IPS-11a (cell line): ENCODE measurements around the gene GALNT2.

Experiments used
- H3K4me3 ChIP-seq: one replicate; pipeline ENCODE4 v1.5.1; 2013; ENCODE audit warnings: low read depth, low read length, control low read depth

Gene GALNT2

GRCh38 chr1:230204842-230205241 lies 137.8 kb downstream of the GALNT2 start:
- H3K4me3 ChIP-seq: no peak overlapping the region

DNA sequence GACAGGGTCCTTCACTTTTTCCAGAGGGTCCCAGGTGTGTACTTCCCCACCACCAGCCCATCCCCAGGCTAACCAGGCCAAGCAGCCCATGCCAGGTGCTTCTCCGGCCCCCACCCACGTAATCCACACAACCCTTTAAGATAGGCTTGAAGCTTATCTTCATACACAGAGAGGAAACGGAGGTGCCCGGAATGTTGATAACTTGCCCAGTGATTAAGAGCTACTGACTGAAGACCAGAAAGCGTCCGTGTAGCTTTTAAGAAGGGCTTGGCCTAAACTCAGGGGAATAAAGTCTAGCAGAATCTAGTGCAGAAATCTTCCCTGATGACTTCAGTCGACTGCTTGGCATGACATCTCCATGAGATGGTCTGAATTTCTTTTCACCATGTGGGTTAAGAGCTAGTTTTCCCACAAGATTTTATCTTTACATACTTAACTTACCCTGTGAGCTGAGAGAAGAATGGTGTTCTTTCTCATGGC lies 138.7 kb downstream of the GALNT2 start:
- no peak overlapping the region for H3K4me3 ChIP-seq

DNA sequence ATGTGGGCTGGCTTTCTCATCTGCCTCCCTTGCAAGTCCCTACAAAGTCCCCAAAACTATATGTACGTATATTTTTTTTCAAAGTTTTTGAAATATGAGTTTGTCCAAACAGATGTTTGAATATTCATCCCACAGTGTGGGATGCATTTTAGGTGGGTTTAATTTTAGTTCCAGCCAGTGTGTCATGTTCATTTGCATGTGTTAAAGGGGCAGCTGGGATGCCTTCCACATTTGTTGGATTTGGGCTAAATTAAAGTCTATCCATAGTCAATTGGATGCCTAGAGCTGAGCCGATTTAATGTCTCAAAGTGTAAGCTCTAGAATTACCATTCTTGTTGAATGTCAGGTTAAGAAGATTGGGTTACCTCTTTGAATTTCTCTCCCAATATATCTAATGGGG lies 139.2 kb downstream of the GALNT2 start:
- no peak overlapping the region for H3K4me3 ChIP-seq

- no peak overlapping the region for H3K4me3 ChIP-seq
Measured at GRCh38 chr1:230206976-230207375, 139.9 kb downstream of the GALNT2 start.

GRCh38 chr1:230207598-230207997 lies 140.6 kb downstream of the GALNT2 start:
- H3K4me3 ChIP-seq: no peak overlapping the region

- H3K4me3 ChIP-seq: no peak overlapping the region
Measured at GRCh38 chr1:230208619-230209261, 141.7 kb downstream of the GALNT2 start.

- no peak overlapping the region for H3K4me3 ChIP-seq
Measured at GRCh38 chr1:230210326-230210980, 143.4 kb downstream of the GALNT2 start.

GRCh38 chr1:230210981-230211336 lies 143.9 kb downstream of the GALNT2 start:
- H3K4me3 ChIP-seq: no peak overlapping the region

DNA sequence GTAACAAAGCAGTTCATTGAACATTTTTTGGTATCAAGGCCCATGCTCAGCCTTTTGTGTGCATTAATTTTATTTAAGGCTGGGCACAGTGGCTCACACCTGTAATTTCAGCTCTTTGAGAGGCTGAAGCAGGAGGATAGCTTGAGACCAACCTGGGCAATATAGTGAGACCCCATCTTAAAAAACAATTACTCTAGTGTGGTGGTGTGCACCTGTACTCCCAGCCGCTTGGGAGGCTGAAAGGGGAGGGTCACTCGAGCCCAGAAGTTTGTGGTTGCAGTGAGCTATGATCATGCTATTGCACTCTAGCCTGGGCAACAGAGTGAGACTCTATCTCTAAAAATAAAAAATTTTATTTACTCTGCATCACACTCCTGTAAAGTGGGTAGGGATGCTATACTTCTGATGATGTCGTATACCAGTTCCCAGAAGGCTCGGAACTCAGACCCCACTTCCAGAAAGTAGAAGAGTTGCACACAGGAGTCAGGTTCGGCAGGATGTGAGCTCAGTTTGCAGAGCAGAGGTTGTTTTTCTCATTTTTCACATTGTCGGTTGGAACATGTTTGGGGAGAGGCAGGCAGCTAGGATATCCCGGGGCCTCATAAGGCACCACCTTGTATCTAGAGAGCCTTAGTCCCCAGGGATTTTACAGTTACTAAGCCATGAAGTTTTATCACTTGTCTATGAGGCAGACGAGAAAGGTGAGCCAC lies 144.6 kb downstream of the GALNT2 start:
- no peak overlapping the region for H3K4me3 ChIP-seq

DNA sequence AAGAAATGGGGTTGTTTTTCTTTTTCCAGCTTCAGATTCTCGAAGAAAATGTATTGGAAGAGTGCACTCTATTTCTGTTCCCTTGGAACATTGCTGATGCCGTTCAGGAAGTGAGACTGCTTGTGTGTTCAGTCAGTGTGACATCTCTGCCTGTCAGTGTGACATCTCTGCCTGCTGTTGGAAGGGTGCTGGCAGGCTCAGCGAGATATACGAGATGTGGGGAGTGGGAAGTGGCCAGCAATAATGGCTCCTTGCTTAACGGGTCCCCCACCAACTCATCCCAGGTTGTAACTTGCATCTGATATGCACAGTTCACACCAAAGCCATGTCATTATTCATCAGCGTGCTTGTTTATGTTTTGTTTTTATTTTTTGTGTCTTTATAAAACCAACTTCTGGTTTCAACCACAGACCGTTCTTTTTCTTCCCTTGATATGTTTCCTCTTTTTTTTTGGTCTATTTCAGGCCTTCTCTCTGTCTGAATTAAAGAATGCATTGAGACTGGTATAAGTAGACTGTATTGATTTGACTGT lies 145.4 kb downstream of the GALNT2 start:
- no peak overlapping the region for H3K4me3 ChIP-seq

DNA sequence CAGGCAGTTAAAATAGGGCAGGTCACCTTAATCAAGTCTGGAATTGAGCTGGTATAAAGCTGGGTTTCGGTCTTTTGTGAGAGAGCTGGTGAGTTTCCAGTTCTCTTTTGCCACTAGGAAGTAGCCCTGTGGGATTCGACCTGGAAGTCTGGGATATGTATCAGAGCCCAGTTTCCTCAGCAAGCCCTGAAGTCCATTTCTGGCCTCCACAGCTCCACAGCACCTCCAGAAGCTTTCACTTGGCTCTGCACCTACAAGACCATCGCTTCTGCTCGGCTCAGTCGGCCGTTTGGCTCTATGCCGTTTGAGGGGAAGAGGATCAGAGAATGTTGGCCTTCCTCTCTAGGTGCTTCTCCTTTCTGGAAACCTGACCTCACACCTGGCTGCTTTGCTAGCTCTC lies 148.0 kb downstream of the GALNT2 start:
- no peak overlapping the region for H3K4me3 ChIP-seq

DNA sequence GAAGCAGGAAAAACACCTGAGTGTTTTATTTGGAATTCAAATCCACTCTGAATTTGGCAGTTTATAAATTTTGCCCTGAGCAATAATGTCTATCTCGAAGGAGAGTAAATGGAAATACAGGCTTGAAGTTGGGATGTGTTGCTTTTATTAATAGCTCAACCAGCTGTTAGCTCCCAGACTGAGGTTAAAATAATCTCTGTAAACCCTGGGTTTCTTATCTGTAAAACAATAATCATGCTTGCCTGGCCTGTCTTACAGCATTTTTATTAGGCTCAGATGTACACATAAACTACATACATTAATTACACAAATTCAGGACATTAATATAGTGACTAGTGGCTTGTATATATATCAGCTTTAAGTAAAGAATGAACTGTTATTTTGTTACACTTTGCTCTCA lies 148.5 kb downstream of the GALNT2 start:
- no peak overlapping the region for H3K4me3 ChIP-seq

- no peak overlapping the region for H3K4me3 ChIP-seq
Measured at GRCh38 chr1:230216896-230217295, 149.9 kb downstream of the GALNT2 start.

DNA sequence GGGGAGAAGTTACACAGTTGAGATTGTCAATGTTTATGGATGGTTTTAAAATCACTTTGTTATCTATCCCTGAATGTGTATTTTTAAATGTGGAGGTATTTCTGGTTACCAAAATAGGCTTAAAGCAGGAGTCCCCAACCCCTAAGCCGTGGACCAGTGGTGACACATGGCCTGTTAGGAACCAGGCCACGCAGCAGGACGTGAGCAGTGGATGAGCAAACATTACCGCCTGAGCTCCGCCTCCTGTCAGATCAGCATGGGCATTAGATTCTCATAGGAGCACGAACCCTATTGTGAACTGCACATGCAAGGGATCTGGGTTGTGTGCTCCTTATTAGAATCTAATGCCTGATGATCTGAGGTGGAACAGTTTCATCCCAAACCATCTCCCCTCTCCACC lies 151.6 kb downstream of the GALNT2 start:
- no peak overlapping the region for H3K4me3 ChIP-seq

DNA sequence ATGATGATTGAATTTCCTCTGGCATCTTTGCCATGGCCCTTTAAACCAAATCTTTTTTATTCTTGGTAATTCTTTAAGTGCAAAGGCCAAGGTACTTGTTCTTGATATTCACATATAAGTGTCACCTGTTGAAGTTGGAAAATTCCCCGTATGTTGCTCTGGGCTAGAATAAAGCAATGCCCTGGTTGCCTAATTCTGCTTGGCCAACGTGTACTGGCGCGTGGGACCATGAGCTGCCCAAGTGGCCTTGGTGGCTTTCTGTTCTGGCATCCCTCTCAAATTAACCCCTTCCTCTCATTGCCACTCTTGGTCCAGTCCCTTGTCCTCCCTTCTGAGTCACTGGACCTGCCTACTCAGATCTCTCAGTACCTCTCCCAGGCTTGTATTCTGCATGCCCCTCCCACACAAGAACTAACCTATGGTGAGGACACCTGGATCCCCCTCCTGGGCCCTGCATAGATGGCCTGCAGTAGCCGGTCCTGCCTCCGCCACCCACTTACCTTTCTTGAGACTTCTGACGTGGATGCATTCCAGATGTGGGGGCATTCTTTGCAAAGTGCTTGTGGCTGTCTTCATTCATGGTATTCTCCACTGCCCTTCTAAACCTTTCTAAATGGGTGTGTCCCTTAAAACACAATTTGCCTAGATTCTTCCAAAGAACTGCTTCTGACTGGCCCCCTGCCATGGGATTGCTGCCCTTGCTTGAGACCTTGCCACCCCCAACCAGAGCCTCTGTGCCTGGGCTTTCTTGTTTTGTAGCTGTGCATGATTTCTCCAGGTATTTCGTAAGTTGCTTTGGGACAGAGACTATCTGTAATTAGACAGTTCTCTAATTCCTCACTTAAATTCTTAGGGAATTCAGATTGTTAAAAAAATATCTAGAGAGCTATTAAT lies 152.4 kb downstream of the GALNT2 start:
- H3K4me3 ChIP-seq: no peak overlapping the region

GRCh38 chr1:230220478-230220877 lies 153.4 kb downstream of the GALNT2 start:
- H3K4me3 ChIP-seq: no peak overlapping the region

DNA sequence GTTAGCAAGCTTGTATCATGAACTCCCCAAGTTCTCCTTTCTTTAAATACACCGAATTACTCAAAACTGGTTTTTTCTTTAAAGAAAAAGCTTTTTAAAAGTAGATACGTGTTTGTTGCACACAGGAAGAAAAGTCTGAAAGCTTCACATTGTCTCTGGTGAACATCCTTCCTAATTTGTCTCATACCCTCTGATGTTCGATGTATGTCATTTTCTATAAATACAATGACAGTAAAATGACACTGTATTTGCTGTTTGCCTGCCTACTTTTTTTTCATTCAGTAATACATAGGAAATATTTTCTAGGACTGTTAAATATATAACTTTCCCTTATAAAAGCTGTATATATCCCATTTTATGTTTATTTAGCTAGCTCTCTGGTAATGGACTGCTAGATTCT lies 153.9 kb downstream of the GALNT2 start:
- no peak overlapping the region for H3K4me3 ChIP-seq

GRCh38 chr1:230222678-230223077 lies 155.6 kb downstream of the GALNT2 start:
- H3K4me3 ChIP-seq: no peak overlapping the region

- no peak overlapping the region for H3K4me3 ChIP-seq
Measured at GRCh38 chr1:230224101-230224960, 157.3 kb downstream of the GALNT2 start.
